DMS 273 (cell line): ENCODE measurements around the gene CAPN2.

Source experiments
- DNase-seq: peaks from one replicate; lab custom pipeline; 2025; ENCODE audit not compliant: unreplicated experiment; lab: John Stamatoyannopoulos, UW

The CAPN2 gene

DNA sequence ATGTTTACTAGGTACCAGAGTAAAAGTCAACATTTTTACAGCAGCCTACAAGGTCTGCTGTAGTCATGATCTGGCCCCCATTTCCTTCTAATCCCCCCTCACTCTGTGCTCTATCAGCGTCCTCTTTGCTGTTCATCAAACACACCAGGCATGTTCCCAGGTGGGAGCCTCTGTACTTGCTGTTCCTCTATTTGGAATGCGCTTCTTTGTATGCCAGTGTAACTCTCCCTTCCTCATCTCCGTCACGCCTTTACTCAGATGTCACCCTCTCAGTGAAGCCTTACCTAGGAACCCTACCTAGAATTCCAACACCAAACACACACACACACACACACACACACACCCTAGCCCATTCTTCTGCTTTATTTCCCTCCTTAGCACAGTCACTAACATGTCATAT is 112.4 kb downstream of the CAPN2 start:
- no peak for DNase-seq
